Measurements from ENCODE around the gene LIFR.

DNA sequence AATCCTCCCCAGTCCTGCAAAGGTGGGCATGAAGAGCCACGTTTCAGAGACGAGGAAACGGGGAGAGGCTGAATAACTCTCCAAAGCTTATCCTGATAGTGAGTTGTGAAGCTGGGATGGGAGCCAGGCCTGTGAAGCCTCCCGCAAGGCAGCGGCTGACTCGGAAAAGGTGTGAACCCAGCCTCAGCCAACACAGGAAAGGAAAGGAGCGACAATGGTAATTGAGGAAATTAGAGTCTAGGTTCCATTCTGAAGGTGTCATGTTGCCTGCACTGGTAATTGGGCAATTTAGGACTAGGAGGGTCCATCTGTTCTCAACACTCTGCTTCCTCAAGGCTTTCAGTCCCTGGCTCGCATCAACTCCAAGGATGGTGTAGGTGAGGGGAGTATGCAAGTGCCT is 83.4 kb downstream of the LIFR start:
- TF ChIP-seq EZH2 (IDR thresholded peaks at IDR 0.05; ENCODE audit: borderline replicate concordance) (no peak), EZH2phosphoT487 (IDR thresholded peaks at IDR 0.05; ENCODE audit: low read depth, severe bottlenecking, unreplicated experiment) (no peak)
- TF ChIP-seq, protein P1, sequence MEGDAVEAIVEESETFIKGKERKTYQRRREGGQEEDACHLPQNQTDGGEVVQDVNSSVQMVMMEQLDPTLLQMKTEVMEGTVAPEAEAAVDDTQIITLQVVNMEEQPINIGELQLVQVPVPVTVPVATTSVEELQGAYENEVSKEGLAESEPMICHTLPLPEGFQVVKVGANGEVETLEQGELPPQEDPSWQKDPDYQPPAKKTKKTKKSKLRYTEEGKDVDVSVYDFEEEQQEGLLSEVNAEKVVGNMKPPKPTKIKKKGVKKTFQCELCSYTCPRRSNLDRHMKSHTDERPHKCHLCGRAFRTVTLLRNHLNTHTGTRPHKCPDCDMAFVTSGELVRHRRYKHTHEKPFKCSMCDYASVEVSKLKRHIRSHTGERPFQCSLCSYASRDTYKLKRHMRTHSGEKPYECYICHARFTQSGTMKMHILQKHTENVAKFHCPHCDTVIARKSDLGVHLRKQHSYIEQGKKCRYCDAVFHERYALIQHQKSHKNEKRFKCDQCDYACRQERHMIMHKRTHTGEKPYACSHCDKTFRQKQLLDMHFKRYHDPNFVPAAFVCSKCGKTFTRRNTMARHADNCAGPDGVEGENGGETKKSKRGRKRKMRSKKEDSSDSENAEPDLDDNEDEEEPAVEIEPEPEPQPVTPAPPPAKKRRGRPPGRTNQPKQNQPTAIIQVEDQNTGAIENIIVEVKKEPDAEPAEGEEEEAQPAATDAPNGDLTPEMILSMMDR (IDR thresholded peaks at IDR 0.05; ENCODE audit: poor library complexity): no peak

All from hepatocyte (in vitro differentiated cells).